Measurements from ENCODE around the gene GRM4.

Gene GRM4

GRCh38 chr6:34112126-34112525 is 33.8 kb downstream of the GRM4 start:
- no peak for DNase-seq (ENCODE audit: extremely low read depth, low read depth)
- TF ChIP-seq CTCF (IDR thresholded peaks at IDR 0.05; ENCODE audit: low read depth, low read length) = no peak

- TF ChIP-seq CTCF (IDR thresholded peaks at IDR 0.05; ENCODE audit: low read depth, low read length) = no peak
- DNase-seq (ENCODE audit: extremely low read depth, low read depth) = no peak
These were observed 35.3 kb downstream of the GRM4 start for GRCh38 chr6:34110610-34111009.

GRCh38 chr6:34108176-34108575 is 37.7 kb downstream of the GRM4 start:
- DNase-seq (ENCODE audit: extremely low read depth, low read depth) = no peak
- TF ChIP-seq CTCF (IDR thresholded peaks at IDR 0.05; ENCODE audit: low read depth, low read length) = no peak

GRCh38 chr6:34106900-34107299 is 39.0 kb downstream of the GRM4 start:
- no peak for TF ChIP-seq CTCF (IDR thresholded peaks at IDR 0.05; ENCODE audit: low read depth, low read length)
- DNase-seq (ENCODE audit: extremely low read depth, low read depth) = no peak

GRCh38 chr6:34106421-34106820 is 39.5 kb downstream of the GRM4 start:
- no peak for TF ChIP-seq CTCF (IDR thresholded peaks at IDR 0.05; ENCODE audit: low read depth, low read length)
- DNase-seq (ENCODE audit: extremely low read depth, low read depth) = no peak

GRCh38 chr6:34104628-34105027 is 41.3 kb downstream of the GRM4 start:
- no peak for TF ChIP-seq CTCF (IDR thresholded peaks at IDR 0.05; ENCODE audit: low read depth, low read length)
- DNase-seq (ENCODE audit: extremely low read depth, low read depth) = no peak

- DNase-seq (ENCODE audit: extremely low read depth, low read depth) = no peak
- TF ChIP-seq CTCF (IDR thresholded peaks at IDR 0.05; ENCODE audit: low read depth, low read length) = no peak
These were observed 41.7 kb downstream of the GRM4 start for GRCh38 chr6:34104186-34104585.
